ENCODE measurements around the gene PTPRK.

The PTPRK gene

DNA sequence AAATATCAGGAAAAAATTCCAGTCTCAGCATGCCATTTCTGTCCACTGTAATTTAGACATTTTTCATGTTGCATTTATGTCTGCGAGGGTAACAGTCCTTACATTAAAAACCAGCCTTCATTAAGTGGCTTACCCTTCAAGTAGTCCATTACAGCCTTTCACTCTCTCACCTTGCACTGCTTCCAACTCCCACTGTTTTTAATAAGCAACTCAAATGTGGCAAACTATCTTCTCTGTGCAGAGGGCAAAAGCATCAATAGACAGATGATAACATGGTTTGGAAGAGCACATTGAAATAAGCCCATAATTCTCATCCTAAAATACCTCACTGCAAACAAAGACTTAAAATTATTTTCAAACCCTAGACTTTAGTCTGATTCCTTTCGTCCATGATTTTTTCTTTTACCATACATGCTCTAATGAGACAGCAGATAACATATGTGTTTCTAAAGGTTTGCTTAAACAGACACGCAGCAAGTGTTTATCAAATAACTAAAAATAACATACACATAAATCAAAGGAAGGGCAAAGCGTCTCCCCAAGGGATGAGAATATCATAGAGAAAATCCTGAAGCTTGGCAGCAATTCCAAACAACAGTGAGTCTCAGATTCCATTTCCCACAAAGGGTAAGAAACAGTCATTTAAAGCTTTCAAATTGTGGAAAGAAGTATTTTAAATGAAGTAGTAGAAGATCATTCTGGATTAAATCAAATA, 130.4 kb downstream of the PTPRK start:
- TF ChIP-seq, protein P1, sequence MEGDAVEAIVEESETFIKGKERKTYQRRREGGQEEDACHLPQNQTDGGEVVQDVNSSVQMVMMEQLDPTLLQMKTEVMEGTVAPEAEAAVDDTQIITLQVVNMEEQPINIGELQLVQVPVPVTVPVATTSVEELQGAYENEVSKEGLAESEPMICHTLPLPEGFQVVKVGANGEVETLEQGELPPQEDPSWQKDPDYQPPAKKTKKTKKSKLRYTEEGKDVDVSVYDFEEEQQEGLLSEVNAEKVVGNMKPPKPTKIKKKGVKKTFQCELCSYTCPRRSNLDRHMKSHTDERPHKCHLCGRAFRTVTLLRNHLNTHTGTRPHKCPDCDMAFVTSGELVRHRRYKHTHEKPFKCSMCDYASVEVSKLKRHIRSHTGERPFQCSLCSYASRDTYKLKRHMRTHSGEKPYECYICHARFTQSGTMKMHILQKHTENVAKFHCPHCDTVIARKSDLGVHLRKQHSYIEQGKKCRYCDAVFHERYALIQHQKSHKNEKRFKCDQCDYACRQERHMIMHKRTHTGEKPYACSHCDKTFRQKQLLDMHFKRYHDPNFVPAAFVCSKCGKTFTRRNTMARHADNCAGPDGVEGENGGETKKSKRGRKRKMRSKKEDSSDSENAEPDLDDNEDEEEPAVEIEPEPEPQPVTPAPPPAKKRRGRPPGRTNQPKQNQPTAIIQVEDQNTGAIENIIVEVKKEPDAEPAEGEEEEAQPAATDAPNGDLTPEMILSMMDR (conservative IDR thresholded peaks at IDR 0.05): no peak
- TF ChIP-seq ZFX (IDR thresholded peaks at IDR 0.05): no peak
- H3K27ac ChIP-seq: no peak overlapping the region

DNA sequence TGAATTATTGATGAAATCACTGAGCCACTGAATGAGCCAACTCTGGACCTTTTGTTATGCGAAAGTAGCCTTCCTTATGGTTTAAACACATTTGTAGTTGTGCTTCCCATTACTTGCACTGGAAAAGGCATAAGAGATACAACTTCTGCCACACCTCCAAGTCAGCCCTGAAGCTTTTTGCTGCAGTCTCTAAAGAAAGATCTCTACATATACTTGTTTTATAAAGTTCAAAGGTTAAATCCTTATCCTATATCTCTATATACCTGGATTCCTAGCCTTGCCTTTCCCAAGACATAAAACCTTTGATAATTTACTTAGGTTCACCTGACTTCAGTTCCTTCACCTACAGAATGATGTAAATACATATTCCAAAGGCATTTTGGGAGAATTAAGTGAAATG, 132.0 kb downstream of the PTPRK start:
- TF ChIP-seq, protein P1 (conservative IDR thresholded peaks at IDR 0.05): no peak
- no peak overlapping the region for H3K27ac ChIP-seq

DNA sequence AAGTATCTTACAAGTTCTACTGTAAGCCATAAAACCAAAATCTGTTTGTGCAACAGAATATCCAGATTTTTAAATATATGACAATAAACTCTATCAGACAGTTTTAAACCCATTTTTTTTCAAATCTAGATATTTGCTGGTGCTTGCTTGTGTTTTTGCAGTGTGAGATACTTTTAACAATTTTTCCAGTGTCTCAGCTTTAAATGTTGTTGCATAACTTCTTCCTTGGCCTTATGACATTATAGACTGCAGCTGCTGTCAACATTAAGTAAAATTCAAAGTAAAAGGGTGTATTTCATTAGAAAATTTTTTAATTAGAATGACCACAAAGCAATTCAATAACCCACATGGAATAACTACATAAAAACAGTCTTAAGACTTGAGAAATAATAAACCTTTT, 139.5 kb downstream of the PTPRK start:
- no peak for TF ChIP-seq ZFX (IDR thresholded peaks at IDR 0.05)
- TF ChIP-seq, protein P1 (conservative IDR thresholded peaks at IDR 0.05): no peak
- H3K27ac ChIP-seq: no peak overlapping the region

DNA sequence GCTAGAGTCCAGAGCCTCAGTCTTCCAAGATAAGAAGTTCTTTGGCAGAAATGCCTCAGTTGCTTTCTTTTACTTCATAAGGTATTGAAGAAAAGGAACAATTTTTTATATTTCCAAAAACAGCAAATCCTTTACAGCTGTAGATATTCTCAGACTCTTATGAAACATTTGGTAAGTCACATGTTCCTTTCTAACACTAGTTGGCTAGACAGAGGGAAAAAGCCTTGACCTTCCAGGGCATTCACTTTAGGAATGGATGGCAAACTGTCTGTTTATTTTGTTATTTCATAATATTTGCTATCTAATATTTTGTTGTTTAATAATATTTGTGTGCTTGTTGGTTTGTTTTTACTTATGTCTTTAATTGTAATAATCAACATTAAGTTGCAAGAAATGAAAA, 140.8 kb downstream of the PTPRK start:
- TF ChIP-seq, protein P1 (conservative IDR thresholded peaks at IDR 0.05): no peak
- TF ChIP-seq ZFX (IDR thresholded peaks at IDR 0.05): no peak
- H3K27ac ChIP-seq: no peak overlapping the region

DNA sequence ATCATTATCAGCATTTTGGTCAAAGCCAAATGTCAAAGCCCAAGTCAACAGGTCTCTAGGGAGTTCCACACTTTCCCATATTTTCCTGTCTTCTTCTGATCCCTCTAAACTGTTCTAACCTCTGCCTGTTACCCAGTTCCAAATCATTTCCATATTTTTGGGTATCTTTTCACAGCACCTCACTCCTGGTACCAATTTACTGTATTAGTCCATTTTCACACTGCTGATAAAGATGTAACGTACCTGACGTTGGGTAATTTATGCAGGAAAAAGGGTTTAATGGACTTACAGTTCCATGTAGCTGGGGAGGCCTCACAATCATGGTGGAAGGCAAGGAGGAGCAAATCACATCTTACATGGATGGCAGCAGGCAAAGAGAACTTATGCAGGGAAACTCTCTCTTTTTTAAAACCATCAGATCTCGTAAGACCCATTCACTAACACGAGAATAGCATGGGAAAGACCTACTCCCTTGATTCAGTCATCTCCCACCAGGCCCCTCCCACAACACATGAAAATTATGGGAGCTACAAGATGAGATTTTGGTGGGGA, 143.4 kb downstream of the PTPRK start:
- no peak overlapping the region for H3K27ac ChIP-seq
- TF ChIP-seq, protein P1 (conservative IDR thresholded peaks at IDR 0.05): no peak
- TF ChIP-seq ZFX (IDR thresholded peaks at IDR 0.05): no peak

DNA sequence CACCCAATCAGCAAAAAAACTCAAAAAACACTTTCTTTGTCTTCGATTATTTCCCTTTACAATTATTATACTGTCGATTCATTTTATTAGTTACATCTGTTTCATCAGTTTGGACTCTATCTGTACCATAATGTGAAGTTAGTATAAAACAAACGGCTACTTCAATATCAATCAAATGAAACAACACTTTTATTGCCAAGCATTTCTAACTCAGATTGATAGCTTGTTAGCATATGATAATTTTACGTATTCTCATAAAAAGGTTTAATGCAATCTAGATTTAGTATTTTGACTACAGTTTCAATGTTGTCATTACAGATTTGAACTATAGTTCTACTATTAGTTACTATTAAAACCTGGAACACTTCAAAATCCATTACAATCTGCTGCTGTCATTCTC, 149.3 kb downstream of the PTPRK start:
- H3K27ac ChIP-seq: no peak overlapping the region
- TF ChIP-seq, protein P1 (conservative IDR thresholded peaks at IDR 0.05): no peak
- TF ChIP-seq ZFX (IDR thresholded peaks at IDR 0.05): no peak

DNA sequence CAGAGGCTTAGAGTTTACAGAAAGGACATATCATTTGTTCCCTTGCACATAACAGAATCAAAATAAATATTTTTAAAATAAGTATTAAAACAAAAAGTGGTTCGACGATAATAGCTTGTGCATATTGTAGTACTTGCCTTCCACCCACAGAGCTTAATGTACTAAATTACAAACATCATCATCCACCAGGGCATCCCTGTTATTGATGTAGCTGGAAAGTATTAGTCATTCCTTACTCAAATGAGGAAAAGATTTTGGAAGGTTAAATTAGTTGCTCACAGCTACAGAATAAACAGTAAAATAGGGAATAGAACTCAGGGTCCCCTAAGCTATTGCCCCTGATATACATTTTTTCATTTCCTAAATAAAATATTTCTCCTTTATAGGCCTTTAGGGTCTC, 150.3 kb downstream of the PTPRK start:
- H3K27ac ChIP-seq: no peak overlapping the region
- TF ChIP-seq, protein P1 (conservative IDR thresholded peaks at IDR 0.05): no peak
- no peak for TF ChIP-seq ZFX (IDR thresholded peaks at IDR 0.05)
